ENCODE data around the gene CEBPE.
A peak's percentile ranks its signal among the peaks of the same experiment; 100 is the strongest.

CEBPE gene

DNA sequence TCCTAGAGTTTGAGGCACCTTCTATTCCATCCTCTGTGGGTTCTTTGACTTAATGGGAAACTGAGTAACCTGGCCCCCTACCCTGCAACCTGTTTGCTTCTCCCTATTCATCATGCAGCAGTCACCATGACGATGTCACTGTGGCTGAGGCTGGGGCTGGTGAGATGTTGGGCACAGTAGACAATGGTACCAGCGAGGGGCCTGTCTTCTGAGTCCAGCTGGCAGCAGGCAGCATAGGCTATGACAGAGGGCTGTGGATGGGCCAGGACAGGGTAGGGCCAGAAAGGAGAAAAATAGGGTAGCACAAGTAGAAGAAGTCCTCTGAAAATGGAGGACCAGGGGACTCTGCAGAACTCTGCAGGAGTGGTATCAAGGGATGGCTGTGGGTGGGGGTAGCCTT is 16.3 kb downstream of the CEBPE start:
- no peak for DNase-seq (ENCODE audit: low spot score)

DNA sequence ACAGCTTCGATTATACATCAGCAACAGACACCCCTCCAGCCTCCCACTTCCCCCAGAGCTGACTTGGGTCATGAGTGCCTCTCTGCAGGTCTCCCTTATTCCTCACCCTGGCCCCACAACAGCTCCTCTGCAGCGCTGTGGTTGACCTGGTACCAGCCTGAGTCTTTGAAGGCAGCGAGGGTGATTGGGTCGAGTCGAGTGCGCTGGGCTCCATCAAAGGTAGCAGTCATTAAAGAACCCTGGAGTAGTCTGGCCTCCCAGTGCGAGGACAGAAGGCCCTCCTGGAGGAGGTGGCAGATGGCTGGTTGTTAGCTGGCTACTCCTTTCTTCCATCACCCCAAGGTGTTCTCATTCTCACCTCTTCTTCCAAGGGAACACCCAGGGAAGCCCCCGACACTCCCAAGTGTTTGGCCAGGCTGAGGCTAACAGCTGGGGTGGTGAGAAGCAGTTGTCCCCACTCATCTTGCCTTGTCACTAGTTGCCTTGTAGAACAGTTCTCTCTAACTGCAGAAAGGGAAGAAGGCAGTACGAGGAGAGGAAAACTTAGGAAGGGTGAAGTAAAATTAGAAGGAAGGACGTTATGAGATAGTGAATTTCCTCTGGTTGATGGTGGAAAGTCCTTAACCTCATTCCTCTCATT is 16.9 kb downstream of the CEBPE start:
- no peak for DNase-seq (ENCODE audit: low spot score)

DNA sequence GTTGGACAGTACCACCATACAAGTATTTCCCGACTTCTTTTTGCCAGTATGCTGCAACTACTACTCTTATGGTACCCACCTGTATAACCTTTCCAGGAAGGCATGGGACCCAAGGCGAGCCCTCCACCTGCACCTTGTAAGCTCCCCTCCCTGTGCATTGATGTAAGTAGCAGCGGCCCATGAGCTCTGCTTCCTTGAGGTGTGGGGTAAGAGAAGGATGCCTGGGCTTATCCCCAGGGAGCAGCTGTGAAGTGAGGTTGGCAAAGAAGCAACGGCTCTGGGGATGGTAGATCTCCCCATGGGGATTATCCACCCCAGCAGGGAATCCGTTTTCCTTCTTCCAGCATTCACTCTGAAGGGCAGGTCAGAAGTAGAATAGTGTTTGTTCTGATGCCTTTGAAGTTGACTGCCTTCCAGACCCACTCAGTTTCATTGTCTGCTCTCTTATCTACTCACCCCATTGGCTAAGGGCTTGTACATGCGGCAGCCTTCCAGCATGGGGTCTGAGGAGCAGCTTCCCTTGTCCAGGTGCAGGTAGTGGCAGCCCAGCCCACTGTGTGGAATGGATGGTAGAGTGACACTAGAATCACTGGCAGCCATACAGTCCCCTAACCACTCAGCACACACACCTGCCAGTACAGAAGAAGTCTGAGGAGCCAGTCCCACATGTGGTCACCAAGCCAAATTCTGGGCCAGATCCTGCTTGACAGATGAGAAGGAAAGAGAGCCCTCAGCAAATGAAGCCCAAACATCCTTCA is 17.7 kb downstream of the CEBPE start:
- no peak for DNase-seq (ENCODE audit: low spot score)

DNA sequence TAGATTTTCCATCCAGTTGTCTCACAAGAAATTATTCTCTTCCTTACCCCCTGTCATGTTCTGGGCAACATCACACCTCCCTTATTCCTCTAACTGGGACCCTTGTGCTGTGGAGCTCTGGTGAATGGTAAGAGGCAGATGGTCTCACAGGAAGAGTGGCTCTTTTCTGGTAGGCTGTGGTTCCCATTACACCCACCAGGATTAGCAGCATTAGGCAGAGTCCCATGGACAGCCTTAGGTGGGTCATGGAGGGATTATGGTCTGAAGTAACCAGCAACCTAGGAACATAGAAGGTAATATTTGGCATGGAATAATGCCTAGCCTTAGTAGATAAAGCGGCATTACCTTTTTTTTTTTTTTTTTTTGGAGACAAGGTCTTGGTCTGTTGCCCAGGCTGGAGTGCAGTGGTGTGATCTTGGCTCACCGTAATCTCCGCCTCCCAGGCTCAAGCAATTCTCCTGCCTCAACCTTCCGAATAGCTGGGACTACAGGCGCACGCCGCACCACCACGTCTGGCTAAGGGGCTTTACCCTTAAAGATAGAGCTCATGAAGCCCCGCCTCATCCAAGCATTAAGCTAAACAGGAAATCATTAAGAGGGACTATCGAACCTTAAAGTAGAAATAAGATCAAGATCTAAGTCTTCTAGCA is 19.7 kb downstream of the CEBPE start:
- no peak for DNase-seq (ENCODE audit: low spot score)

DNA sequence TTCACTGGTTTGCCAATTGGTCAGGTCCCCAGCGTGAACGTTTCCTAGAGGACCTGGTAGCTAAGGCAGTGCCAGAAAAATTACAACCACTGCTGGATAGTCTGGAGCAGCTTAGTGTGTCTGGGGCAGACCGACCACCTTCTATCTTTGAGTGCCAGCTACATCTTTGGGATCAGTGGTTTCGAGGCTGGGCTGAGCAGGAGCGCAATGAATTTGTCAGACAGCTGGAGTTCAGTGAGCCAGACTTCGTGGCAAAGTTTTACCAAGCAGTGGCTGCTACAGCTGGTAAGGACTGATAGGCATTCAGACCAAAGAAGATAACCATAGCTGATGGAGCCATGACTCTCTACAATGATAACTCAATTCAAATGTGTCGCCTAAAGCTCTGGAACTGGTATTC is 21.3 kb downstream of the CEBPE start:
- no peak for DNase-seq (ENCODE audit: low spot score)

DNA sequence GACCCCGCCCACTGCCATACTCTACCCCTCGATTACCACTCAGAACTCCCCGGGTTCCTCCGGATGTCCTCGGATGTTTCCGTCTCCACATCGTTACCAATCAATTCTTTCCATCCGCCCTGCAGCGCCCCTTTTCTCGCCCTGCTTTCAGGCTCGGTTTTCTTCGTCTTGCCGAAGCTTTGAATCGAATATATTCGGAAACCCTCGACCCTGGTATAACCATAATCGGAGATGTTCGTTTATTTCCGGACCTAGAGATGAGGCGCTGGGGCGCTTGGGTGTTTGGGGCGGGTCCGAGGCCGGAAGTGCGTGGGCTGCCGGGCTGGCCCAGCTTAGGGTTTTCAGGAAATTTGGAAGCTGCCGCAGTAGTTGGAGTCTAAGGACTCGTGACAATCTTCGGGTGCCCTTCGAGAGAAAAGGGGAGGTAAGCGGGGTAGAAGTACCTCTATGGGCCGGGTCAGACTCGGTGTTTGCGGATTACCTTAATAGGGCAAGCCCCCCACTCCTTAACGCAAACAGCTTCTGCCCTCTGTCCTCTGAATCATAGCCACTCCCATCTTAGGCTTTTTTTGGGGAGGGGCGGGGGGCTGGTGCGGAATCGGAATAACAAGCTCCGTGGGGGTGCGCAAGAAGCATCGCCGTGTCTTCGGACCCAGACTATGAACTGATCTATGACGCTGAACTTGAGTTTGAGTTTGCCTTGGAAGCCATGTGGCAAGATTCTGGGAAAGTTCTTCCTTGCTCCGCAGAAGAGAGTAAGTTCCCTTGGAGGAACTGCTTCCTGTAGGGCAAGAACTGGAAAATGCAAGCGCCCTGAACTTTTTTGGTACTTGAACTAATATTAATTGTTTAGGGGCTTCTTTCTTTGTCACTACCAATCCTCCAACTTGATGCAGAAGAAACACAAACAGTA is 23.6 kb downstream of the CEBPE start, which contains the start of gene C14orf119:
Gene C14orf119 (plus strand): TSS at position 310 of the 913 bp plus-strand sequence. CDS start 2,154 bp downstream, outside the sequence.
- peak; percentile 100 for DNase-seq (ENCODE audit: low spot score)

DNA sequence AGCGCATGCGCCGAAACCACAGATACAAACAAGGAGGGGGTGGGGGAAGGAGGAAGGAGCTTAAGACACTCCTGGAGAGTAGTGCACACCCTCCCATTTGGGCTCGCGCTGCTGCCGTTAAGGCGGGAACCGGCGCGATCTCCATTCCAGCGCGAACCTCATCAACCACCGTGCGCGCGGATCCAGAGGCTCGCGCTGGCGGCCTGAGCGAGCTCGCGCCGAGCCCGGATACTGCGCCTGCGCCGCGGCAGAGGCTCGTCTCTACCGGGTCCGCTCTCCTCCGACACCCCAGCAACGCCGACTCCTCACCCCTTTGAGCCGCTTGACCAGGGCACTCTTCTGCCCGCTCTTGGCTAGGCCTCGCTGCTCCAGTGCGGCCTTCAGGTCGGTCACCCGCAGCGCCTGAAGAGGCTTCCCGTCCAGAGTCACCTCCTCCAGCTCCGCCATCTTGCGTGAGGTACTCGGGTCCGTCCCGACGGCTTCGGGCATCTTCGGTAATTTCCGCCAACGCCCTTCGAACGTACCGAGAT is 24.3 kb downstream of the CEBPE start, which contains the start of gene ACIN1:
Gene ACIN1 (minus strand): TSS at position 471 of the 530 bp plus-strand sequence. CDS start 24 bp downstream, at position 447.
- DNase-seq (ENCODE audit: low spot score): peak; percentile 85

DNA sequence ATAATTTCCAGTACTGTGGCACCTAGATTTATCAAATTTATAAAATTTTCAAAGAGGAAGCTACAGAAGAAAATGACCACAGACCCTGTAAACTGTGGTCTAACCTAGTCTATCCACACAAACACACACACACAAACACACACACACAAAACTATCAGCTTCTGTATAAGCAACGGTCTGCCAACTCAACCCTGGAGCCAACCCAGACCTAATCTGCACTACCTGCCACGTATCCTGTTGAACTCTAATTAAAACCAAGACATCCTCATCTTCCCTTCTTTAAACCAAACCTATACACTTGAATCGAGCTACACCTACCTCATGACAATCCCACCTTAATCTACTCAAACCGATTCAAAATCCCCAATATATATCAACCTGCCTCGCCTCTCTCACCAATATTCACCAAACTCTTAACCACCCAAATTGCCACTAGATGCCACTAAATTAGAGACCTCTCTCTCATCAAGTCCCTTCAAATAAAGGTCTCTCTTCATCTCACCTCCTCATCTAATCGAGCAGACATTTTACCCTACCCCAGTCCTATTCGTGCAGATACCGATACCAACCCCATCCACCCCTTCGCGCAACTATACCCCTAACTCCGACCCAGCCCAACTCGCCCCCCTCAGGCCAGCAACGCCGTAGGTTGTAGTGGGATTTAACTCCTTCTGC is 24.9 kb downstream of the CEBPE start:
- DNase-seq (ENCODE audit: low spot score): no peak

DNA sequence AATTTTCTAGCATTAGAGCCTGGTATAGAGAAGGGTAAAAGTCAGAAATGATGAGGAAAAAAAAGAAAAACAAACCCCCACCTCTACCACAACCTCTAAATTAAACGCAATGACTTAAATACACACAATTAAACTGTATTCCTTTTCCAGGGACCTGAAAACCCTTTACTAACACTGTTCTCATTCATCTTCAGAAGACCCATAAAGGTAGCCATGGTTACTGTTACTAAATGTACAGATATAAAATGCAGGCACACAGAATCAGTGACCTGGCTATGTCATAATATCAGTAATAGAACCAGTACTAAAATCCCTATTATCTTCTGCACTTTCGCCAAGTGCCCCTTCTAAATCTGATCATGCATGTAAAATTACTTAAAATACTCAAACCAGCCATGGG is 25.5 kb downstream of the CEBPE start:
- DNase-seq (ENCODE audit: low spot score): no peak

DNA sequence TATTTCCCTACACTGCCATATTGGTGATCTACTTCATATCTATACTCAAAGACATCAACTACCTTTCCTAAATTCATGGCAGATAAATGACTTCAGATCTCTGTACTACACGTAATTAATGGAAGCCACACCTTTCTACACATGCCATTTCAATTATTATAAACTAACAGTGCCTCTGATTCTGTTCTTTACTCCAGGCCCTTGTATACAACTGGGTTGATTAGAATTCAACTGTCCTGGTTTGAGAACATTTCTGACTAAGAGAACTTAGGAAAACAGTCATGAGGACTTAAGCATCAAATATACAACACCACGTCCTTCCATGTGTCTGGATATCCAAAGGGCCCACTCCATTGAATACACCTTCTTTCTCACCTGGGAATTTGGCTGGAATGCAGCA is 26.0 kb downstream of the CEBPE start:
- DNase-seq (ENCODE audit: low spot score): no peak

DNA sequence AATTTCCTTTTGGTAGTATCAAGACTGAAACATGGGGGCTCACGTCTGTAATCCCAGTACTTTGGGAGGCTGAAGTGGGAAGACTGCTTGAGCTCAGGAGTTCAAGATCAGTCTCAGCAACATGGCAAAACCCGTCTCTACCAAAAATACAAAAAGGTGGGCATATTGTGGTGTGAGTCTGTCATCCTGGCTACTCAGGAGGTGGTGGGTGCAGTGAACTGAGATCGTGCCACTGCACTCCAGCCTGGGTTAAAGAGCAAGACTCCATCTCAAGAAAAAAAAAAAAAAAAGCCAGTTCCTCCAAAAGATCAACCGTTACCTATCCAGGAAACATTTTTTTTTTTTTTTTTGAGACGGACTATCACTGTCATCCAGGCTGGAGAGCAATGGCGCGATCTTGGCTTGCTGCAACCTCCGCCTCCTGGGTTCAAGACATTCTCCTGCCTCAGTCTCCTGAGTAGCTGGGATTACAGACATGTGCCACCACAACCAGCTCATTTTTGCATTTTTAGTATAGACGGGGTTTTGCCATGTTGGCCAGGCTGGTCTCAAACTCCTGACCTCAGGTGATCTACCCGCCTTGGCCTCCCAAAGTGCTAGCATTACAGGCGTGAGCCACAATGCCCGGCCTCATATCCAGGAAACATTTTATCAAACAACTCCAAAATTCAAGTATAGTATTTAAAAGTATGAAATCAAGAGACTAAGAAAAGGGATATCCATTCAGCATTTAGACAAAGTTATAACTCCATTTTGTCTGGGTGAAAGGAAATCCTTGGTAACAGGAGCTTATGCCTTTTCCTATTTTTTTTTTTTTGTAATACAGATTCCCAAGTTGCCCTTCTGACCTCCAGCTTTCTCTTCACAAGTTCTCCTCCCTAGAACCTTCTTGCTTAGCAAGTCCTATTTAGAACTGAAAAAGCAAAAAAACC is 27.5 kb downstream of the CEBPE start:
- DNase-seq (ENCODE audit: low spot score): no peak

DNA sequence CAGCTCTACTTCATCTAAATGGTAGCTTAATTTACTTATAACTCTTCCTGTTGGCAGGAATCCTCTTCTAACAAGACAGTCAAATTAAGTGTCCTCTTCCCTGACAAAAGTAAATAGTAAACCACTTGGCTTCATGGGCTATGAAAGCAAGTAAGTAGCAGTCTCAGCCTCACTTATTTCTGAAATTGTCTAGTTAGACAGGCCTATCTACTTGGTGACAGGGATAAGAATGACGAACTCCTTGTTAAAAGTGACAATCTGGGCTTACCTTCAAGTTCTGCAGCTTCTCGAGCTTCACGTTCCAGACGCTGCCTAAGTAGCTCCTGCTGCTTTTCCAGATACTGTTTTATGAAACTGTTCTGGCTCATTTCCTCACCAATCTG is 28.8 kb downstream of the CEBPE start:
- DNase-seq (ENCODE audit: low spot score): no peak

DNA sequence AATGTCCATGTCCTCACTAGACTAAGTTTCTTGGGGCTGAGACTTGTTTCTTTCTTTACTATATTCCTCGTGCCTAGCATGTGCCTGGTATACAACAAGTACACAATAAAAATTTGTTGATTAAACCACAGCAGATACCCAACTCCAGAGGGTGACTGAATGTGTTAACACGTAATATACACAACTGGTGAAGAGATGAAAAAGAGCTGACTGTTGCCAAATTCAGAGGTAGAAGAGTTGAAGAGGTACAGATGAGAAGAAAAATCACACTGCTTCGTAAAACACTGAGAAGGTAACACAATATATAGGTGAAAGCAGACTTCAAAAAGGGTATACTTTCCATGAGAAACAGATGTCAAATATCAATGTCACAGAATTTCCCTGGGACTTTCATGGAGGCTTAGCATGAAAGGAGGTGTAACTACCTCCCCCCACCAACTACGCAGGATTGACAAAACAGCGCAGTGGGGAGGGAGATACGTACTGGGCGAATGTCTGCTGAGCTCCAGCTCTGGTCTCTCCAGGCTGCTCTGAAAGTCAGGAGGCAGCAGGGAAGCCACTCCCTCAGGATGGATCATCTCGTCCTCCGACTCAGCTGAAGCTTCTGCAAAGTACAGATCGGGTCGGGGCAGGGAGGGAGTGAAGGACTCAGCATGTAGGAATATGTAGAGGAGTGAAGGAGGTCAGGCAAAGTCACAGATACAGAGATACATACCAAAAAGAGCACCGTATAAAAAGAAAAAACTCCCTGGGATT is 29.4 kb downstream of the CEBPE start:
- no peak for DNase-seq (ENCODE audit: low spot score)

DNA sequence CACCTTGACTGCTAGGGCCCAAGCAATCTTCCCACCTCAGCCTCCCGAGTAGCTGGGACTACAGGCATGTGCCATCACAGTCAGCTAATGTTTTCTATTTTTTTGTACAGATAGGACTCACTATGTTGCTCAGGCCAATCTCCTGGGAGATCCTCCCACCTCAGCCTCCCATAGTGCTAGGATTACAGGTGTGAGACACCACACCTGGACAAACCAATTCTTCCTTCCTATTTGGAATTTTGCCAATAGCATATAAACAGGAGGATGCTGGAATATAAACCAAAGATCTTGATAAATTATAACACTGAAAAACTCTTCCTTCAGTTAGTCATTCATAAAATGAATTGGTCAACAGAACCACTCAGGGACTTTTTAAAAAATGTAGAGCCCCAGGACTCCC is 32.5 kb downstream of the CEBPE start:
- no peak for DNase-seq (ENCODE audit: low spot score)

DNA sequence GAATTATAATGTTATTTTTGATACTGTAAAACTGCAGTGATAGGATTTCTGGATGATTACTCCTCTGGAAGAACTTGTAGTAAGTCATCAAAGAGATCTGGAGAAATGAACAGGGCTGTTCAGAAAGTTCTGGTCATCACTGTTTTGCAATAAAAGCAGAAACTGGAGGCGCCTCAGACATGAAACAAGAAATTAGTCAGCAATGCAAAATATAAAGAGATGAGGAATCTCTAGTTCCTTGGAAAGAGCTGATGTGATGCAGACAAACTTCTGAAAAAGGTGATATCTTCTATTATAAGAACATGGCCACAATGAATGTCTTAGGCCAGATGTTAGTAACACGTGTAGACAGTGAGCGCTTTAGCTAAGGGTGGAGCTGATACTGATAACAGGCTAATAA is 33.6 kb downstream of the CEBPE start:
- no peak for DNase-seq (ENCODE audit: low spot score)

DNA sequence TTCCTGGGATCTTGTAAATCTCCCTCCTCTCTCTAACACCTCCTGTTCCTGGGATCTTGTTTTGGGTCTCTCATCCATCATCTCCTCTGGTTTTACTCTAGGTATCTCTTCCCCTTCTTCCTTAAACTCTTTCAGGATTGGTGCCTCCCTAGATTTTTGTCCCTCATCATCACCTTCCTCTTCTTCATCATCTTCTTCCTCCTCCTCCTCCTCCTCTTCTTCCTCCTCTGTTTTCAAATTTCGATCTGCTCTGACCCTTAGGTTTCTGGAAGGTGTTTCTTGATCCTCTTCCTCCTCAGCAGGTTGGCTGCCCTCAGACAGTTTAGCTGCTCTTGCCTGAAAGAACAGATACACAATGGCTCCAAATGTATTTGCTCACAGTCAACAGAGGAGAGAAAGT is 38.6 kb downstream of the CEBPE start:
- no peak for DNase-seq (ENCODE audit: low spot score)

DNA sequence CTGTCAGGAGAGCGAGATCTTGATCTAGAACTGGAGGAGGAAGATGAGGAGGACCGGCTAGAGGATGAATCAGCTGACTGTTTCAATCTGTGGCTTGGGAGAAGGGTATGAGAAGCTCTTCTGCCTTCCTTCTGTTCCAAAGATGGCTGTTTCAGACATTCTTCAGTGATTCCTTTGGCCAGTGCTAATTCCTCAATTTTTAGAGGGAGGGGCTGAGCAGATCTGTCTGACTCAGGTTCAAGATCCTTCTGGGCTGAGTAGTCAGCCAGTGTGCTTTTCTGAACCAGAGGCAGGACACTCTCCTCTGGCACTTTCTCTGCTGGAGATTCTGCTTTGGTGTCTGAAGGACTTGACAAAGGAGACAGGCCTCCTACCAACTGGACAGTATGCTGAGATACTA is 39.3 kb downstream of the CEBPE start:
- peak; percentile 40 for DNase-seq (ENCODE audit: low spot score)

DNA sequence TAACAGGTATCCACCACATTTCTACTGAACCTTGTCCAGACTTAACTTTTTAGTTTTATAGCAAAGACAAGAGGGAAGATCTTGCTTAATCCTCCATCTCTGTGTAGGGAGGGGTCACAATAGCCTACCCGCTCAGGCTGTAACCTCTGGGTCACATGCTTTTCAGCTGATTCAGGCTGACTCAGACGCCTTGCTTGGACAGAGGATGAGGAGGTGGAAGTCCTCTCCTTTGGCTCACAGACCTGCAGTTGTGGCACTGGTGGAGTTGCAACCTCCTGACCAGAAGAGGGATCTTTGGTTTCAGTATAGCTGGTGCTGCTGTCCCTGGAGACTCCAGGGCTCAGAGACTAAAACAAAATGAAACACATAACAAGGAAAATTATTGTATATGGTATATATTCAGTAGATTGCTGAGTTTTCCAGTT is 40.4 kb downstream of the CEBPE start:
- DNase-seq (ENCODE audit: low spot score): peak; percentile 93

DNA sequence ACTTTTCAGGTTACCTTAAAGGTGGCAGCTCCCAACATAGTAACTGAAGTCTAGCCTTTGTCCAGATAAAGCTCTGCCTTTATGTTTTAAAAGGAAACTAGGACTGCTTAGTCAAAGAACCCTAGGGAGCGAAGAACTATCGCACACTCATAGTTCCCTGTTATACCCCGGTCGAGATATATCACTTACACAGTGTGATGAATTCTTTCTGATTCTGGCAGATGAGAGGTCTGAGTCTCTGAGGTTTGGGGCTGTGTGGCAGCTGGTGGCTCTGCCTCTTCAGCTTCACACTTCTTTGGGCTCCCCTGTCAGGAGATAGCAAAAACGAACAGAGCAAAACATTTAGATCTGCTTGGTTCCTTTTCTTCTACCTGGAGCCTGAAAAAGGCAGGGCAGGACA is 41.1 kb downstream of the CEBPE start:
- DNase-seq (ENCODE audit: low spot score): no peak
